ENCODE measurements around the gene MACROD2.

Gene MACROD2

GRCh38 chr20:14897608-14898007 lies 902.3 kb downstream of the MACROD2 start:
- Histone ChIP-seq H3K4me2 (no peak overlapping the region), H4K20me1 (no peaks in the 10 kb centered on the region), H3K27ac (no peak overlapping the region), H3K4me3 (no peak overlapping the region), H3K27me3 (peaks cover 0 to 11% (median 0%) of the 10 kb centered on the region in 11 experiments; a peak in 2 of 22 replicates), H3K9me3 (replicated peaks in 1 of 11) (0 out of 22 replicates have a peak, but pooled peaks cover 0 to 5% (median 0%) of the 10 kb centered on the region in 11 experiments), H3K4me1 (peaks cover 0 to 13% (median 6%) of the 10 kb centered on the region in 10 experiments; a peak in 11 of 20 replicates), H3K9ac (no peak overlapping the region), H3K36me3 (no peaks in the 10 kb centered on the region)
- TF ChIP-seq Cebpa-rat (IDR thresholded peaks at IDR 0.05) = no peak

DNA sequence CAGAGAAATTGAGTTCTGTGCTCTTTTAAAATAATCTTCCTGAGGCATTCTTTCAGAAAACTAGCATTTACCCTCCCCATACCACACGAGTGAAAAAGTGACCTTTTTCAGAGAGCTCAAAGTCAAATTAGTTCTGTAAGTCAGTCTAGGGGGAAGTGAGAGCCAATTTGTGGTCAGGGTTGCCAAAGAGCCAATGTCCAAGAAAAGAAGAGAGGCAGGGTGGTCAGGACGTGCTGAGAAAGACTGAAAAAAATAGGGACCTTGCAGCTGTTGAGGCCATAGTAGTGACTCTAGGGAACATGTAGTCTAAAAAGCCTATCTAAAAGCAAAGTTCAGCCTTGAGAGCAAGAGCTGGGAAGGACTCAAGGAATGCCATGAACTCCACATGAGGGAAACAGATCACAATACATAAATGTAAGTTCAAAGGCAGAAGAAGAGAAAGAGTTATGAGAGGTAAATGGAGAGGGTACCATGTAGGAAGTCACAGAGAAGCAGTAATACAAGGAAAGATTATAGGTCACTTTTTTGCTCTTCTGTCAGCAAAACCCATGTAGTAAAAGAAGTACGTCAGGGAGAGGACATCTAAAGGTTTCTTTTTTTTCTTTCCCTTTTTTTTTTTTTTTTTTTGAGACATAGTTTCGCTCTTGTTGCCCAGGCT lies 907.2 kb downstream of the MACROD2 start:
- peak overlapping the region in 8 of 11 experiments; percentile 4 to 76 (median 64); a peak in 14 of 22 replicates for H3K4me2 ChIP-seq
- 0 out of 22 replicates have a peak, but pooled peaks cover 0 to 3% (median 0%) of the 10 kb centered on the region in 11 experiments for H3K9me3 ChIP-seq (replicated peaks in 1 of 11)
- H3K27ac ChIP-seq = peak overlapping the region in 2 of 11 experiments; percentile 61 to 67; a peak in 5 of 22 replicates
- H3K9ac ChIP-seq = 0 out of 22 replicates have a peak overlapping the region, but pooled peaks of 1 of the 11 experiments have one; percentile 13
- H3K36me3 ChIP-seq = no peaks in the 10 kb centered on the region
- H4K20me1 ChIP-seq = no peaks in the 10 kb centered on the region
- H3K4me3 ChIP-seq = no peak overlapping the region
- H3K27me3 ChIP-seq = peaks cover 0 to 29% (median 0%) of the 10 kb centered on the region in 11 experiments; a peak in 3 of 22 replicates
- H3K4me1 ChIP-seq = peaks cover 0 to 20% (median 11%) of the 10 kb centered on the region in 10 experiments; a peak in 11 of 20 replicates
- TF ChIP-seq Cebpa-rat (IDR thresholded peaks at IDR 0.05) = peak in 6 of 11 experiments; percentile 20 to 79 (median 70); a peak in 8 of 22 replicates

DNA sequence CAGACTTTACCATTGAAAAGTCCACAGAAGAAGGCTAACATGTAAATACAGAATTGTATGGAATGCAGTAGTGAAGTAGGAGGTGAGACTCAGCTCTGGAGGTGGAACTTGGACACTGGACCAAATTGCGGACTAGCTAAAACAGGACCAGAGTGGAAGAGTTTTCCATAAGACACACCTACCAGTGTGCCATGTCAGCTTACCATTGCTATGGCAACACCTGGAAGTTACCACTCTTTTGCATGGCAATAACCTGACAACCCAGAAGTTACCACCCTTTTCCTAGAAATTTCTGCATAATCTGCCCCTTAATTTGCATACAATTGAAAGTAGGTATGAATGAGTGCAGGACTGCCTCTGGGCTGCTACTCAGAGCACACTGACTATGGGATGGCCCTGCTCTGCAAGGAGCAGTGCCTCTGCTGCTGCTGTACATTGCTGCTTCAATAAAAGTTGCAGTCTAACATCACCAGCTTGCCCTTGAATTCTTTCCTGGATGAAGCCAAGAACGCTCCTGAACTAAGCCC lies 911.7 kb downstream of the MACROD2 start:
- no peaks in the 10 kb centered on the region for H4K20me1 ChIP-seq
- peaks cover 0 to 18% (median 11%) of the 10 kb centered on the region in 10 experiments; a peak in 11 of 20 replicates for H3K4me1 ChIP-seq
- peaks cover 0 to 30% (median 0%) of the 10 kb centered on the region in 11 experiments; a peak in 3 of 22 replicates for H3K27me3 ChIP-seq
- no peak overlapping the region for H3K4me3 ChIP-seq
- H3K36me3 ChIP-seq = no peaks in the 10 kb centered on the region
- TF ChIP-seq Cebpa-rat (IDR thresholded peaks at IDR 0.05) = no peak
- H3K9ac ChIP-seq = no peak overlapping the region
- no peak overlapping the region for H3K4me2 ChIP-seq
- H3K9me3 ChIP-seq (replicated peaks in 1 of 11) = no peaks in the 10 kb centered on the region
- H3K27ac ChIP-seq = no peak overlapping the region

DNA sequence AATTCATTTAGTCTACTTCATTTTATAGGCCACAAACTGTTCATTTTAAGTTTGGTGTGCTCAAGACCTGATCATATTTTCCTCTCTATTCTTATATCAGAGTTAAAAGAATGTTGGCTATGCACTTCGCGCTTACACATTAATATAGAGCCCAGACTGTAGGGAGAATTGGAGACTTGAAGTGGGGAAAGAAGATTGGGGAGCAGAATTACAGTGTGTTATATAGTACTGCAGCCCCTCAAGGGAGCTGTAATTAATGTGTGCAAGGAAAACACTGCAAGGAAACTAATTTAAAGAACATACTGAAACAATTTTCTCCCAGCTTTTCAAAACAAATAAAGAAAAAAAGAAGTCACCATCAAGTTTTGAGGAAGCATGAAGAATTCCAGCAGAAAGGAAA lies 914.8 kb downstream of the MACROD2 start:
- H3K36me3 ChIP-seq = no peaks in the 10 kb centered on the region
- no peak overlapping the region for H3K4me3 ChIP-seq
- H3K27me3 ChIP-seq = peaks cover 0 to 19% (median 0%) of the 10 kb centered on the region in 11 experiments; a peak in 3 of 22 replicates
- no peak overlapping the region for H3K4me2 ChIP-seq
- no peaks in the 10 kb centered on the region for H4K20me1 ChIP-seq
- TF ChIP-seq Cebpa-rat (IDR thresholded peaks at IDR 0.05) = no peak
- H3K4me1 ChIP-seq = peaks cover 0 to 6% (median 0%) of the 10 kb centered on the region in 10 experiments; a peak in 2 of 20 replicates
- no peak overlapping the region for H3K9ac ChIP-seq
- H3K27ac ChIP-seq = no peak overlapping the region
- no peaks in the 10 kb centered on the region for H3K9me3 ChIP-seq (replicated peaks in 1 of 11)

GRCh38 chr20:14913896-14914620 lies 918.7 kb downstream of the MACROD2 start:
- peaks cover 0 to 12% (median 0%) of the 10 kb centered on the region in 11 experiments; a peak in 1 of 22 replicates for H3K27me3 ChIP-seq
- no peak overlapping the region for H3K4me2 ChIP-seq
- no peaks in the 10 kb centered on the region for H3K36me3 ChIP-seq
- no peaks in the 10 kb centered on the region for H3K9me3 ChIP-seq (replicated peaks in 1 of 11)
- H3K27ac ChIP-seq = no peak overlapping the region
- peaks cover 0 to 11% (median 0%) of the 10 kb centered on the region in 10 experiments; a peak in 3 of 20 replicates for H3K4me1 ChIP-seq
- no peak overlapping the region for H3K9ac ChIP-seq
- TF ChIP-seq Cebpa-rat (IDR thresholded peaks at IDR 0.05) = no peak
- H3K4me3 ChIP-seq = no peak overlapping the region
- H4K20me1 ChIP-seq = no peaks in the 10 kb centered on the region

DNA sequence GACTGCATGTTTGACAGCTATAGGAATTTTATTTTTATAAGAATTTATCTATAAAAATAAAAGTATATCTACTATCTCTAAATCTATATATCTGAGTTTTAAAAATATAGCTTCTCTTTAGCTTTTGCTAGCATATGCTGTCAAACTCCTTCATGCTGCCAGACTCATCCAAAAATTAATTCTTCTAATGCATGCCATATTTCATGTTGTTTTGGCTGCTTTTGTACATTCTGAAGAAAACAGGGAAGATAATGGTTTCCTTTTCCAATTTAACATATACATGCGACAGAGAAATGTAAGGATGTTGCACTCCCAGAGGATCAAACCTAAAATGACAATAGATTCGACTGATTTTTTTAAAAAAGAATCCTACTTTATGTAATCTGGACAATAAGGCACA lies 919.3 kb downstream of the MACROD2 start:
- H3K36me3 ChIP-seq = no peaks in the 10 kb centered on the region
- no peaks in the 10 kb centered on the region for H3K9me3 ChIP-seq (replicated peaks in 1 of 11)
- H3K9ac ChIP-seq = no peak overlapping the region
- no peak overlapping the region for H3K27ac ChIP-seq
- H3K27me3 ChIP-seq = peaks cover 0 to 18% (median 0%) of the 10 kb centered on the region in 11 experiments; a peak in 1 of 22 replicates
- no peak for TF ChIP-seq Cebpa-rat (IDR thresholded peaks at IDR 0.05)
- H3K4me2 ChIP-seq = no peak overlapping the region
- peaks cover 0 to 11% (median 0%) of the 10 kb centered on the region in 10 experiments; a peak in 3 of 20 replicates for H3K4me1 ChIP-seq
- H3K4me3 ChIP-seq = no peak overlapping the region
- H4K20me1 ChIP-seq = no peaks in the 10 kb centered on the region

- no peak overlapping the region for H3K4me3 ChIP-seq
- no peaks in the 10 kb centered on the region for H3K9me3 ChIP-seq (replicated peaks in 1 of 11)
- H4K20me1 ChIP-seq = no peaks in the 10 kb centered on the region
- H3K36me3 ChIP-seq = no peaks in the 10 kb centered on the region
- peak overlapping the region in 2 of 11 experiments; percentile 18 to 40; a peak in 2 of 22 replicates for H3K4me2 ChIP-seq
- peaks cover 0 to 11% (median 0%) of the 10 kb centered on the region in 10 experiments; a peak in 3 of 20 replicates for H3K4me1 ChIP-seq
- no peak overlapping the region for H3K27ac ChIP-seq
- no peak for TF ChIP-seq Cebpa-rat (IDR thresholded peaks at IDR 0.05)
- peaks cover 0 to 17% (median 0%) of the 10 kb centered on the region in 11 experiments; a peak in 1 of 22 replicates for H3K27me3 ChIP-seq
- no peak overlapping the region for H3K9ac ChIP-seq
These were observed 920.0 kb downstream of the MACROD2 start for GRCh38 chr20:14915356-14915755.

- H3K27ac ChIP-seq = no peak overlapping the region
- no peak overlapping the region for H3K9ac ChIP-seq
- 0 out of 22 replicates have a peak, but pooled peaks cover 0 to 10% (median 0%) of the 10 kb centered on the region in 11 experiments for H3K27me3 ChIP-seq
- H3K4me1 ChIP-seq = peaks cover 0 to 11% (median 0%) of the 10 kb centered on the region in 10 experiments; a peak in 3 of 20 replicates
- no peak overlapping the region for H3K4me2 ChIP-seq
- H3K9me3 ChIP-seq (replicated peaks in 1 of 11) = no peaks in the 10 kb centered on the region
- no peaks in the 10 kb centered on the region for H3K36me3 ChIP-seq
- no peak overlapping the region for H3K4me3 ChIP-seq
- TF ChIP-seq Cebpa-rat (IDR thresholded peaks at IDR 0.05) = no peak
- no peaks in the 10 kb centered on the region for H4K20me1 ChIP-seq
These were observed 921.1 kb downstream of the MACROD2 start for GRCh38 chr20:14916360-14916920.

Measured in BLaER1 treated with 17β-estradiol and CSF1 and Interleukin-3, amounts not matched to agents 10 nM and 100 nM (cell line).